Progenitor cell of endocrine pancreas (in vitro differentiated cells): ENCODE data around the gene SLC35G3. TPM values are rescaled to one million over a fixed set of nuclear protein-coding genes. Genes with fewer than 3 reads are reported as not detected.

Experiments
- DNase-seq: peaks from one replicate; pipeline ENCODE4 v3.0.0; 2021; ENCODE audit warnings: low spot score; ENCODE audit not compliant: unreplicated experiment
- H3K27ac Mint-ChIP-seq: 2 replicates; pipeline ENCODE4 v1.8.0; 2021; ENCODE audit warnings: mild to moderate bottlenecking, moderate library complexity, mixed read lengths
- H3K27me3 Mint-ChIP-seq: 2 replicates; pipeline ENCODE4 v1.8.0; 2021; ENCODE audit warnings: mixed read lengths
- H3K36me3 Mint-ChIP-seq: 2 replicates; pipeline ENCODE4 v1.8.0; 2022; ENCODE audit warnings: mixed read lengths; ENCODE audit not compliant: insufficient read depth
- H3K4me1 Mint-ChIP-seq: 2 replicates; pipeline ENCODE4 v1.8.0; 2021; ENCODE audit warnings: low read depth, mixed read lengths
- H3K4me3 Mint-ChIP-seq: 2 replicates; pipeline ENCODE4 v1.8.0; 2021; ENCODE audit warnings: low read depth, mild to moderate bottlenecking, moderate library complexity, mixed read lengths
- H3K9me3 Mint-ChIP-seq: 2 replicates; pipeline ENCODE4 v1.8.0; 2021; ENCODE audit warnings: low read depth, mixed read lengths
- total RNA-seq: library from RNA; stranded (reverse); gene quantifications from 2 replicates; pipeline ENCODE4 v1.2.1, GENCODE V29; 2021
- TF ChIP-seq, protein P1 (sequence below): fragments of 200-600 bp; sonication (generic); IDR thresholded peaks from one replicate; pipeline ENCODE4 v1.5.0; 2021; ENCODE audit warnings: antibody characterized with exemption, mild to moderate bottlenecking; ENCODE audit not compliant: unreplicated experiment

SLC35G3 gene
- total RNA-seq, 1 donor from 2014 or later = not detected

DNA sequence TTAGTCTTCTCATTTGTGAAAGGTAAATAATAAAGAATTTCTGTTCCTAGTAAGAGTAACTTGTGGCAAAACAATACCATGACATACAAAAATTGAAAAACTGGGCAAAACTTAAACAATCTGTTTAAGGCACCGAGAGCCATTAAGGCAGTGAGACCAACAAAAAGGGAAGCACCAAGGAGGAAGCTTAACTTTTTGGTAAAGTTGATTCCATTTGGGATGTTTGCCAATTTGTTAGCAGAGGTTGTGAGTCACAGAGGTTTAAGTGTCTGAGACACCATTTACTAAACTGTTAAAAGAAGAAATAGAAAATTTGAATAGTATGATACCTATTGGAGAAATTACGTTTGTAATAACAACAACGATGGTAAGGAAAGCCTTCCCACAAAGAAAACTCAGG is 4.9 kb downstream of the SLC35G3 start:
- no peak overlapping the region for H3K27ac Mint-ChIP-seq
- H3K27me3 Mint-ChIP-seq = peaks cover 8% of the 10 kb centered on the region
- DNase-seq = no peak
- H3K36me3 Mint-ChIP-seq = no peaks in the 10 kb centered on the region
- H3K4me1 Mint-ChIP-seq = no peaks in the 10 kb centered on the region
- TF ChIP-seq, protein P1, sequence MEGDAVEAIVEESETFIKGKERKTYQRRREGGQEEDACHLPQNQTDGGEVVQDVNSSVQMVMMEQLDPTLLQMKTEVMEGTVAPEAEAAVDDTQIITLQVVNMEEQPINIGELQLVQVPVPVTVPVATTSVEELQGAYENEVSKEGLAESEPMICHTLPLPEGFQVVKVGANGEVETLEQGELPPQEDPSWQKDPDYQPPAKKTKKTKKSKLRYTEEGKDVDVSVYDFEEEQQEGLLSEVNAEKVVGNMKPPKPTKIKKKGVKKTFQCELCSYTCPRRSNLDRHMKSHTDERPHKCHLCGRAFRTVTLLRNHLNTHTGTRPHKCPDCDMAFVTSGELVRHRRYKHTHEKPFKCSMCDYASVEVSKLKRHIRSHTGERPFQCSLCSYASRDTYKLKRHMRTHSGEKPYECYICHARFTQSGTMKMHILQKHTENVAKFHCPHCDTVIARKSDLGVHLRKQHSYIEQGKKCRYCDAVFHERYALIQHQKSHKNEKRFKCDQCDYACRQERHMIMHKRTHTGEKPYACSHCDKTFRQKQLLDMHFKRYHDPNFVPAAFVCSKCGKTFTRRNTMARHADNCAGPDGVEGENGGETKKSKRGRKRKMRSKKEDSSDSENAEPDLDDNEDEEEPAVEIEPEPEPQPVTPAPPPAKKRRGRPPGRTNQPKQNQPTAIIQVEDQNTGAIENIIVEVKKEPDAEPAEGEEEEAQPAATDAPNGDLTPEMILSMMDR = no peak
- H3K9me3 Mint-ChIP-seq = no peaks in the 10 kb centered on the region
- no peak overlapping the region for H3K4me3 Mint-ChIP-seq

- Mint-ChIP-seq H3K4me1 (no peaks in the 10 kb centered on the region), H3K4me3 (no peak overlapping the region), H3K27me3 (peaks cover 17% of the 10 kb centered on the region), H3K27ac (no peak overlapping the region), H3K36me3 (no peaks in the 10 kb centered on the region), H3K9me3 (no peaks in the 10 kb centered on the region)
- TF ChIP-seq, protein P1 = no peak
- DNase-seq = no peak
Observed at GRCh38 chr17:35188111-35188510, 6.1 kb downstream of the SLC35G3 start.

- no peak overlapping the region for H3K4me3 Mint-ChIP-seq
- no peak for DNase-seq
- no peaks in the 10 kb centered on the region for H3K9me3 Mint-ChIP-seq
- H3K36me3 Mint-ChIP-seq = no peaks in the 10 kb centered on the region
- H3K27me3 Mint-ChIP-seq = peaks cover 23% of the 10 kb centered on the region
- TF ChIP-seq, protein P1 = no peak
- H3K4me1 Mint-ChIP-seq = no peaks in the 10 kb centered on the region
- no peak overlapping the region for H3K27ac Mint-ChIP-seq
Observed at GRCh38 chr17:35187481-35187880, 6.7 kb downstream of the SLC35G3 start.

- Mint-ChIP-seq H3K4me3 (no peak overlapping the region), H3K4me1 (no peaks in the 10 kb centered on the region), H3K27me3 (peaks cover 23% of the 10 kb centered on the region), H3K36me3 (no peaks in the 10 kb centered on the region), H3K9me3 (no peaks in the 10 kb centered on the region), H3K27ac (no peak overlapping the region)
- TF ChIP-seq, protein P1 = no peak
- no peak for DNase-seq
Observed at GRCh38 chr17:35185849-35186248, 8.3 kb downstream of the SLC35G3 start.

- no peak overlapping the region for H3K27ac Mint-ChIP-seq
- H3K36me3 Mint-ChIP-seq = no peaks in the 10 kb centered on the region
- H3K4me1 Mint-ChIP-seq = no peaks in the 10 kb centered on the region
- TF ChIP-seq, protein P1 = no peak
- H3K4me3 Mint-ChIP-seq = no peak overlapping the region
- H3K9me3 Mint-ChIP-seq = no peaks in the 10 kb centered on the region
- DNase-seq = no peak
- H3K27me3 Mint-ChIP-seq = peaks cover 23% of the 10 kb centered on the region
Observed at GRCh38 chr17:35184274-35184673, 9.9 kb downstream of the SLC35G3 start.
